Measurements from ENCODE around the gene MBP.

The MBP gene

DNA sequence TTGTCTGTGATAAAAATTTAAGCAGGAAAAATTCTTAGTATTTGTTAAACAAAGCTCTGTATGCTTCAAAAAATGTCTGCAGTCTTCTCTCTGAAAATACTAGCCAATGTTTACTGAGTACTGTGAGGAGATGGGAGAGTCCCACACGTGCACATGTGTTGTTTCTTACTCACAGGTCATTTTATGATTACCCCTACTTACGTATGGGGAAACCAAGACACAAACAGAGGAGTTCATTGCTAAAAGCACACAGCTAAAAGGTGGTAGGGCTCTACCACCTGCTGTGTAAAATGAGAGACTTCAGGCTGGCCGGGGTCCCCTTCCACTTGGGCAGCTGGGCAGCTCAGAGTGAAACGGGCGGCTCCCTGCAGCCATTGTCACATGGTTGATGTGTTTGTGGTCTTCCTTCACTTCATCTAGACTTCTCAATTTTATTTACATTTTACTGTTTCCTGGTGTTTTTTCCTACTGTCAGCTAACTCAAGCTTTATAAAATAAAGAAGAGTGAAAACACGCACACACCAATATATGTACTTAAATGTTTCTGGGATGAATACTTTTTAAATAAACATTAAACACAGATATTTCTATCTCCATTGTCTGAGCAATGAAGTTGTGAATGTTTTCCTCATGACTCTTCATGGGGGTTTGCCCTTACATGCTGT, 71.2 kb downstream of the MBP start:
- no peak for DNase-seq

DNA sequence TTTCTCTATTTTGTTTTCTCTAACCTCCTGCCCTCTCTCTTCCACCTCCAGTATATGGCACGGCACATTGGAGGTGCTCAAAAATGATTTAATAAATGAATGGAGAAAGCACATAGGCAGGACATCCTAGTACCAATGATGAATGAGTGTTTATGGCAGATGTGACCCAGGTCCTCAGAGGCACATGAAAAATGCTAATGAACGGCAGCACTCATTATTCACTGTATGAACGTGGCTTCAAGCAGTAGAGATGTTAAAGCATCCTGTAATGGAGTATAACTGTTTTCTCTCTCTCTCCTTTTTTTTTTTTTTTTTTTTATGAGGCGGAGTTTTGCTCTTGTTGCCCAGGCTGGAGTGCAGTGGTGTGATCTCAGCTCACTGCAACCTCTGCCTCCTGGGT, 72.4 kb downstream of the MBP start:
- DNase-seq: no peak

DNA sequence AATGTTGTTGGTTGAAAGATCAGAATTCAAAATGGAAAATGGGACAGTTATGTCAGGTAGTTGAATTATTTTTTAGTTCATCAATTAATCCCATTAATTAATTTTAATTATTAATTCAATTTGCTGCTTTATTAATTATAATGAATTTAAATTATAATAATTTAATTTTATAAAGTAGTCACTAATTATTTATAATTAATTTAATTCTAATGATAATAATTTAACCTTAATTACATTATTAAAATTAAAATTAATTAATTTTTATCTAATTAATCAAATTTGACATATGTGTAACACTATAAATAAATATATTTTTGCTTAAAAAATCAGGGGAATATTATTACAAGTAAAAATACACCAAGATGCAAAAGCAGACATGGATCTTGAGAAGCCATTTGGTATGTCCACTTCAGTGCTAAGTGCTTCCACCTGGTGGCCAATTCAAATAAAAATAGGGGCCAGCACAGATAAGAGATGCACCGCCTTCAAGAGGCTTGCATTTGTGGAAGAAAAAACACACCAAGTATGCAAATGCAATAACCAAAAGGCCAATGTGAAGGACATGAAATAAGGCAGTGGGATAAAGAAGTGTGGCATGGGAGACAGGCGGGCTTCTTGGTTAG, 73.2 kb downstream of the MBP start:
- DNase-seq: peak; percentile 76

DNA sequence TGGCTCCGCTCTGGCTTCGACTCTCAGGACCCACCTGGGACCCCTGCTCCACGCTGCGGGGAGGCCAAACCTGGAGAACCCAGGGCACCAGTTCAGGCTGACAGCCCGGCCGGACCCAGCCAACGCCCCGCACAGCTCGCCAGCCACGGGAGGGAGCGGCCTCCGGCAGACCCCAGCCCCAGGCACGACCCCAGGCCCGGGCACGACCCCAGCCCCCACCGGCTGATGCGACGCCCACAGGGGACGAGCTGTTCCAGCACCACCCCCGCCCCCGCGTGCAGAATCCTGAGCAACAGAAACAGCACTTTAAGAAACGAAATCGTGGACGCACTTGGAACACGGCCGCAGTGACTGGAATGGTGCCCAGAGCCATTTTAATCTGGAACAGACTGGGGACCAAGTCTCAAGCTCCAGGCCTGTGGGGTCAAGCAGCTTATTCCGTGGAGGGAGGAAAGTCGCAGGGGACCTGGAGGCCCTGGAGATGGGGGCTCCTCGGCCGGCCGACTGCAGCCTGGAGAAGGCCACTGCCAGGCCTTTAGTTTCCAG, 74.2 kb downstream of the MBP start:
- DNase-seq: no peak

DNA sequence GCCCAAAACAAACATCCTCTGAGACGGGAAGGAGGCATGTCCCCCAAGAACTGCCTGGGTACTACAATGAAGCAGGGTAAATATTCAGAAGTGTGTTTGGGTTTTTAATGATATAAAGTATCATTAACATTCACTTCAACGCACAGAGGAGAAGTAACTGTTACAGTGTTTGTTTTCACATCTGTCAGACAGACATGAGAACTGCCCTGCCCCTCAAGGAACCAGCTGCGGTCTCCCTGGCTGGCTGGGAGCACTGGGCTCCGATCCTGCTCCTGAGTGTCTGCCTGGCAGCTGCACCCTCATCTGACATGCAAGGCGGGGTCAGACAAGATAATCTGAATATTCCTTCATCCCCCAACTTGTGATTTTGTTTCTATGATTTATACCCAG, 75.6 kb downstream of the MBP start:
- DNase-seq: no peak

DNA sequence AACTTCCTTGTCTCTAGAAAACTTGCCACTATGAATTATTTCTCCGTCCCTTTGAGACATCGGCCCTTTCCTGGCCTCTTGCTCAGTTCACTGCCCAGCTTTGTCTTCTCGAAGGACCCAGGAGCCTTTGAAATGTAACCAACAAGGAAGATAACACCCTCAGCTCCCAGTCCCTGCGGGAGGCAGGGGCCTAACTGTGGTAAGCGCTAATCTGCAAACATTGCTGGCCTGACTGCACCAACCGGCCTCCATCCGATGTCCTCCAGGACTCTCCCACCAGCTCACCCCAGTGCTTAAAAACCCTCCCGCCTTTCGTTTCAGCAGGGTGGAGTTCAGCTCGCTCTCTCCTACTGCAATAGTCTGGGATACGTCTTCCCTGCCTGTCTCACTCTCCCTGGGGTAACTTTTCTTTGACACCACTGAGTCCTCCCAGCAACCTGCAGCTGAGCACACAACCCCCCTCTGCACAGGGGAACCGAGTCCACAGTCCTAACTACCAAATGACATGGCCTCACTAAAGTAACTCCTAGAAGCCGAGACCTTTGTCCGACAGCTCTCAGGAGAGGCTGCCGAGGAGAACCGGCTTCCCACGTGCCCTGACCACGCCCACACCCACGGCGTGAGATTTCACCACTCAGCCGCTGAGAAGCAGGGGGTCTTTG, 76.1 kb downstream of the MBP start:
- peak; percentile 73 for DNase-seq

DNA sequence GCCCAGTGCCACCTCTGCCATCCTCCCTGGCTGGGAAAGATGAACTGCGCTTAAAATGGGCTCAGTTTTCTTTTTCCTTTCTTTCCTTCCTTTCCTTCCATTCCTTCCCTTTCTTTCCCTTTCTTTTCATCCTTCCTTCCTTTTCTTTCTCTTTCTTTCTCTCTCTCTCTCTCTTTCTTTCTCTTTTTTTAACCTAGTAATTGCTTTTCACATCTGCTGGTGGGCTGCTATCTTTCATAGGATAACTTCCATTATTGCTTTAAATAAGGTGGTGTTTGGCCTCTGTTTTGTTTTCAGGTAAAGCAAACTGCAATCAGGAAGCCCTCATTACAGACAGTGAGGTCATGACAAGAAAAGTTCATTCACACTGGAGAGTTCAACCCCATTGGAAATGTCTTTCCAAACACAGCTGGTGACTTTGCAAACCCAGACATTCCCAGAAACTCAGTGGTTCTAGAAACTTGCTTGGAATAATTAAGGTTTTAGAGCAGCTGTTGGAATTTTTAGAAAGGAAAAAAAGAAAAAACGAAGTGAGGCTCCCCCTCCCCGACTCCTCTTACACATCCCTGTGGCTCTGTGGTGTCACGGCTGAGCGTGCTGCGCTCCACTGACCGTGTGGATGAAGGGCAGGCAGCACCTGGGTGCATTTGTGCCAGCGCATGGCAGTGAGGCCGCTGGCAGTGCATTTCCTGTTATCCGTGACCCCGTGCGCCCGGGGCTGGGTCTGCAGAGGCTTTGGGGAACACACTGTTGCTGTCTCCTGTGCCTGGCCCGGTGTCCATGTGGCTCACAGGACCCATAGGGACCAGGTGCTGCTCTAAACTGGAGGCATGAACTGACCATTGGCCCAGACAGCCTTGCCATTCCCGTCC, 76.9 kb downstream of the MBP start:
- peak; percentile 62 for DNase-seq

DNA sequence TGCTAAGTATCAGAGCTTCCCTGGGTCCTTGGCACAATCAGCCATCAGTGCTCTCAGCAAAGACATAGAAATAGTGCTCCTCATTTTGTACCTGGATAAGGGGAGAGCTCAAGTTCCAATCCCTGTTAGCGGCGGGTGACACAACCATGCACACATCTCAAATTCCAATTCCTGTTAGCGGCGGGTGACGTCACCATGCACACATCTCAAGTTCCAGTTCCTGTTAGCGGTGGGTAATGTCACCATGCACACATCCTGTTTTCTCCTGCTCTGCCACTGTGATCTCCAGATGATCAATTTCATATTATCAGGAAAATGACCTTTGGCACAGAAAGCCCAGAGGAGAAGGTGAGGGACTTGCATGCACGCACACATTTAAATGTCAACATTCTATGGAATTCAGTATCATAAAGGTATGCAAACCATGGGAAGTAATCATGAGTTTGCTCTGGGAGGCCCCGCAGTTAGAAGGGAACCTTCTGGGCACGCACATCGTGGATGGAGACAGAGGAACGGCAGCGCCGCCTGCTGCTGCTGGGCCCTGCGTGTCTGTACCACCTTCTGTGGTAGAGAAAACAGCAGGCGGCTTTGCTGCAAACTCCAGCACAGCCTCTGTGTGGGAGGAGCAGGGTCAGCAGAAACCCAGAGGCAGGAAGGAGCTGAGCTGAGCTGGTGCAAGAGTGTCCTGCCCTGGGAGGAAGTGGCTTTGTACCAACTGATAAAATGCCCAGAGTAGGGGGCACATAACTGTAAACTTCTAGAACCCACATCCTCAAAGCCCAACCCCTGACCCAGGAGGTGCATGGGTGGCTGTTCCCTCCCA, 77.8 kb downstream of the MBP start:
- peak; percentile 80 for DNase-seq

DNA sequence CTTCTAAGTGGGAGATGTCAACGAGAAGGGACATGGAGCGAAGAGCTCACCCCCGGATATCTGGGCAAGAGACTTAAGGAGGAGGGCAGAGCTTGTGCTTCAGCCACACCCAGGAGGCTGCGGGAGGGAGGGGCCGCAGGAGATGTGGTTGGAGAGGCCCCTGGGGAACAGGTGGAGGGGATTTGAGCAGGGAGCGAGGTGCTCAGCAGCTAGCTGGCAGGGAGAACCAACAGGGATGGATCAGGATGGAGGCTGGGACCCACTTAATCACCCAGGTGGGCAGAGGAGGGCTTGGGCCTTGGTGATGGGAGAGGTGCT, 78.3 kb downstream of the MBP start:
- DNase-seq: no peak

DNA sequence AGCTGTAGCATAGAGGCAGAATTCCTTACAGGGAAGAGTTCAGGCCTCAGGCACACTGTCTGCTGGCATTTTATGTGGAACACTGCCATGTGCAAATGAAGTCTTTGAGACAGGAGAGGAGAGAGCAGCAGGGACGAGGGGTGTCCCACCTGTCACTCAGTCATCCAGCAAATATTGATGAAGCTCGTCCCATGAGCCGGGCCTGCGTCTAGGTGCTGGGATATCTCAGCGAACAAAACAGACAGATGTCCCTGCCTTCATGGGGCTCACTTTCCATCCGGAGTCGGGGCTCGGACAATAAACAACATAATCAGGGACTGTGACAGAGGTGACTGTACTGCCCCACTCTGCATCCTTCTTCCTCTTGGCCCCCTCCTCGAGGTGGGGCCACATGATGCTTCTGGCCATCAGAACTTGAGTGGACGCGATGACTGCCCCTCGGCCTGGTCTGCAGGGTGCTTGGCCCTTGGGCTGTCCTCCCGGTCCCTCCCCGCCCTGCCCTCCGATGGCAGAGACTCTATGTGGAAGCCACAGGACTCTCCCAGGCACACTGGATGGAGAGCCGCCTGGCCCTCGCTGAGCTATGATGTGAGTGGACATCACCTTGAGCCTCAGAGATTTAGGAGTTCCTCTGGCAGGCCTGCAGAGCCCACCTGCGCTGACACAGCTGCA, 78.8 kb downstream of the MBP start:
- no peak for DNase-seq

DNA sequence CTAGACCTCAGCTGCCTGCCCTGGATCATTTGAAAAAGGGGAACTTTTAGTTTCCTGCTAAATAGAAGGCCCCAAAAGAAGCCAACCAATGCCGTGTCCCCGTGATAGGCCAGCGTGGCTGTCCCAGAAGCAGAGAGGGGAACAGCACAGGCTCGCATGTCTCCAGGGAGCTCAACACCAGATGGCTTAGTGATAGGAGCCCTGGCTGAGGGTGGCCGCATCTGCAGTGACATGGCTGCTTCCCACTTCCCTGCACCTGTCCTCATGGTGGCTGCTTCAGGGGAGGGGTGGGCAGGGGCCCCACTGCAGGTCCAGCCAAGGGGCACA, 79.6 kb downstream of the MBP start:
- no peak for DNase-seq

DNA sequence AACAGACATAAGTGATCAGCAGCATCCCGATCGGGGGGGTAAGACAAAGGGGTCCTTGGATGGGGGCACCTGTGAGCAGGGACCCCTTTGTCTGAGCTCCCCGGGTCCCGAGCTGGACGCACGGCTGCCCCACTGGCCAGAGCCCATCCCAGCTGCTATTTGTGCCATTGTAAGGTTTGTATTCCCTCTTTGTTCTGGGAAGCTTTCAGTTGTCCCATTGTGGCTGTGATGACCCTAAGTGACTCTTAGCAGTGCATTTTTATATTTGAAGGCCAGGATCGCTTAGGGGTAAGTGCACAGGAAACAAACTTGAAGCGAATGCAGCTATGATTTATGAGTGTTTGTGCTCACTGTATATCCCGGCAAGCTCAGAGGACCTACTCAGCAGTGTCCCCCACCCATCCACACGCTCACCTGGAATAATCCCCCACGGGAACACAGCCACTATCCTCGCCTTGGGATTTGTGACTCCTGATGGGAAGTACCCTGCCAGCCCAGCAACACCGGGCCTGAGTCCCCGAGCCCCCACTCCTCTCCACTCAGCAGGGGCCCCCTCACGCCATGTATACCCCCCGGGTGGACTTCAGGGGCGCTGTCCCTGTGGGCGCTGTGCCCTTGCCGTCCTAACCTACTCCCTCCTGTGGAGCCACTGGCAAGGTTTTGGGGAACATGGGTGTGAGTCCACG, 80.1 kb downstream of the MBP start:
- no peak for DNase-seq

DNA sequence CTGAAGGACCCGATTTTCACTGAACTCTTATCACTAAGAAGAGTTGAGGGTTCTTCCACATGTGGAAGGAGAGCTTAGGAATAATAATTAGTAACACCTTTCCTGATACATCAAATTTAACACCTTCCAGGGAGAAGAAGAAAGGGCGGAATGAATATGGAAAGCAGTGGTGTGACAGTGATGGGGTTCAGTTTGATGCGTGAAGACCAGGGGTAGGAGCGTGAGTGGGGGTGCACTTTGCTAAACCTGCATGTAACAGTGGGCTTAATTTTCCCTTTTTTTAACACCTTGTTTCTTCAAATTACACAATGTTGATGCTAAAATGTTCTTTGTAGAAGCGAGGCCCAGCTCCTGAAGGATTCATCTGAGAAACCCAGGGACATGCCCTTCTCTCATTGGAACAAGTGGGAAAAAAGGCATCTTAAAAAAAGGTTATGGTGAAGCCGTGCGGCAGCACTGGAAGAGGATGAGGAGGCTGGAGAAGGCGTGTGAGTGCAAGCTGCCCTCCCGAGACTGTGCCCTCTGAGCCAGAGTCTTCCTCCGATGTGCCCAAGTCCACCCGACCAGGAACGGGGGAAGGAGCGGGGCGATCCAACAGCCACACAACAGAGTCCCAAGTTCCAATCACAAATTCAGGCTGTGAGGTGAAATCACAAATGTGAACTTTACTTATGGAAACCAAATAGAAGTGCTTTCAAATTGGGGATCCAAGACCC, 80.8 kb downstream of the MBP start:
- DNase-seq: no peak

DNA sequence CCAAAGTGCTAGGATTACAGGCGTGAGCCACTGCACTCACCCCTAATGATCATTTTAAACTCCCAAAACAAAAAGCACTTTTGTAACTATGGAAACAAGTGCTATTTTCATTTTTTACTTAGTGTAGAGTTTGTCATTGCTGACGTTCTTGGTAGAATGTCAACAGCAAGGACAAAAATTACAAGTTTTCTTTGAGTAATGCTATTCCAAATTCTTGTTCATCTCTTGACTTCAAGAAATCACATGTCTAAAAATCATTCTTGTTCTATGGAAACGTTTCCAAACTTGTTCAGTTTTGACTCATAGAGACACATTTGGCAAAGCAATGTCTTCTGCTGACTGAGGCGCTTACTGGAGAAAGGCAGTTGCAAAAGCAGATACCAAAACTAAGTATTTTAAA, 82.6 kb downstream of the MBP start:
- DNase-seq: no peak

DNA sequence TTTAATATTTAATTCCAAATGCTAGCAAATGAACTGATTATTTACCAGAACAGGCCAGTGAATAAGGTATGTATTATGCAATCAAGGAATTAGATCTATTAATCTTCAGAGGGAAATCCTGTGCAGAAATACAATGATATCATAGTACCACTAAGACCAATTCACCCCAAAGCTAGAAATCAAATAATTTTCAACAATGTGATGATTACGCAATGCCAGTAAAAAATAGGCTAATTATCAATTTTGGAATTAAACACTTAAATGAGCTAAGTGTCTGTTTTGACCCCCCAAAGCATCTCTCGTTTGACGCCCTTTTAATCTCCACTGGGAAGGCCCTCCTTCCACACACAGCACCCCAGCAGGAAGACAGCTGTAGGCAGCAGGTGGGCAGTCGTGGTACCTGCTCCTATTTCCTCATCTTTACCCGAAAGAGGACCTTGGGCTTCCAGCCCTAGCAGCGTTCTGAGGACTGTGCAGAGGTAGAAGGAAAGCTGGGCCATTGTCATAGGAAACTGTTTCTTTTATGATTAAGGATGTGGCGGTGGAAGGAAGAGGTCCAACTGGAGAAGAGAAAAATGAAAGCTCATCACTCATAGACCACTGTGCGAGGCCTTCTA, 84.7 kb downstream of the MBP start:
- no peak for DNase-seq

DNA sequence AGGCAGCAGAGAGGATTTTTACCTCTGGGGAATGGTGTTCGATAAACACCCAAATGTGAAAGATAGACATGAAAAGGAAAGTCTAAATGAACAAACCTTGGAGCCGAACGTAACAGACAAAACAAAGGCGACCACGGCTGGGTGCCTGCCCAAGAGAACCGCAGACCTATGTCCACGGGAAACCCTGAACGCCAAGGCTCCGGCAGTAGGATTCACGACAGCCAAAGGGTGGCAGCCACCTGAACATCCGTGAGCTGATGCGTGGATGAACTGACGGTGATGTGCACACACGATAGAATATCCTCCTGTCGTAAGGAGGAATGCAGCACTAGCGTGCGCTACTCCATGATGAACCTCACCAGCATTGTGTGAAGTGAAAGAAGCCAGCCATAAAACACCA, 85.6 kb downstream of the MBP start:
- no peak for DNase-seq

DNA sequence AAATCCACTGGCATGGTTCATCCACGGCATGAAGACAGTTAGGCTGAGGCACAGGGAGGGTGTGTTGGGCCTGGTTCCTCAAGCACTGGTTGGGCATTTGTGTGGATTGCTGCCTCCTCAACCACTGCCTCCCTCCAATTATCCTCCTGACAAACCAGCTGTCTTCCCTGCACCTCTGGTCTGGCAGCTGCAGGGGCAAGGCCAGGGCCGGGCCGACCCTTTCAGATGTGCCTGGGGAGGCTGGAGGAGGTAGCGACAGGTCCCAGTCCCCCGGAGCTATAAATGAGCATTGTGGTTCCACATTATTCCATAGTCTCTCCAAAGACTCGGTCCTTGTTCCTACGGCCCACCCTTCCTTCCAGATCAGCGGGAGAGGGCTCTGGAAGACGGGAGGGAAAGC, 86.2 kb downstream of the MBP start:
- no peak for DNase-seq

DNA sequence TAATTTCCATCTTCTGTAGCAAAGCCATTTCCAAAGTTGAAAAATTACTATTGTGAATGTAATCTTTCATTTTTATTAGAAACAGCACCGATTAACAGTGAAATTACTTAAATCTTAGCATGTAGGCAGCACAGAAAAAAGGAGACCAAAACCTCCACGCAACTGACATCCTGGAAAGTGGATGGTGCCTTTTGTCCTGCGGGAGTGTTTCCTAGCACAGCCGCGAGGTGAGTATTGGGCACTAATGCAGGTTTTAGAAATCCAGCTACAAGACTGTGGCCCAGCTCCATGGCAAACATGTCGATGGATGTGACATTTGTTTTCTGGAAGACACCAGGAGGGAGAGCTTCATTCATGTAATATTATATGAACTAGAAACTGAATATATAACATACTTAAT, 86.9 kb downstream of the MBP start:
- no peak for DNase-seq

DNA sequence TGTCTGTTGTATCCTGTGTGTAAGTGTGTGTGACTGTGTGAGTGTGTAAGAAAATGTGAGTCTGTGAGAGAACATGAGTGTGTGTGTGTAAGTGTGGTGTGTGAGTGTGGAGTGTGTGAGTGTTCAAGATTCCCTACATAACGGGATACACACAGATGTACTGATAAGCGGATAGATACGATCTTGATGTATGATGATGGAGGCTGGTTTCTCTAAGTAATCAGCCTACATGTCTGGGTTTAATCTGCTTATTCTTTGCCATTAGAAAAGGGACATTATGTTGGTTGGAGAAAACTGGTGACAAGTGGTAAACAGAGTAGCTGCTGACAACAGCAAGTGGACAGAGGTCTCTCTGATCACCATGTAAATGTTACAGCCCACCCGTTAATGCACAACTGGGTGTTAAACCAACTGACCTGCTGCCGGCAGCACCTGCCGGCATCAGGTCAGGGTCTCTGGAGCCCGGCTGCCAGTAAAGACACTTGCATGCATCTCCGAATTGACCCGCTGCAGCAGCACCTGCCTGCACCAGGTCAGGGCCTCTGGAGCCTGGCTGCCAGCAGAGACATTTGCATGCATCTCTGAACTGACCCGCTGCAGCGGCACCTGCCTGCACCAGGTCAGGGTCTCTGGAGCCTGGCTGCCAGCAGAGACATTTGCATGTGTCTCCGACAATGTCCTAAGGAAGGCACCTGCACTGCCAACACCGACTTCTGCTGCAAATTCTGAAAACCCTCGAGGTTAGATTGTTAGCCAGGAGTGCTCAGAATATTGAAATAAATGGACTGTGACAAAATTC, 87.5 kb downstream of the MBP start:
- DNase-seq: no peak

Data from NCI-H146 (cell line).